BLaER1 (cell line): ENCODE data around the gene PDK4.

Experiments used
- H3K27ac ChIP-seq: shearing (Covaris generic); formaldehyde crosslinking; 2 replicates; pipeline ENCODE4 v1.8.1; 2022
- H3K27me3 ChIP-seq: shearing (Covaris generic); formaldehyde crosslinking; 2 replicates; pipeline ENCODE4 v1.8.1; 2022
- H3K36me3 ChIP-seq: shearing (Covaris generic); formaldehyde crosslinking; 2 replicates; pipeline ENCODE4 v1.8.1; 2022
- H3K4me1 ChIP-seq: shearing (Covaris generic); formaldehyde crosslinking; 2 replicates; pipeline ENCODE4 v1.8.1; 2022
- H3K4me2 ChIP-seq: shearing (Covaris generic); formaldehyde crosslinking; 2 replicates; pipeline ENCODE4 v1.8.1; 2022
- H3K4me3 ChIP-seq: shearing (Covaris generic); formaldehyde crosslinking; 2 replicates; pipeline ENCODE4 v1.8.1; 2022
- H3K9ac ChIP-seq: shearing (Covaris generic); formaldehyde crosslinking; 2 replicates; pipeline ENCODE4 v1.8.1; 2022
- H3K9me3 ChIP-seq: shearing (Covaris generic); formaldehyde crosslinking; 2 replicates; pipeline ENCODE4 v1.8.1; 2022
- H4K20me1 ChIP-seq: shearing (Covaris generic); formaldehyde crosslinking; 2 replicates; pipeline ENCODE4 v1.8.1; 2022
- Cebpa-rat ChIP-seq: shearing (Covaris generic); IDR thresholded peaks from 2 replicates; pipeline ENCODE4 v1.8.1; 2022

PDK4 gene

GRCh38 chr7:95535662-95536061 lies 60.7 kb downstream of the PDK4 start:
- Histone ChIP-seq H4K20me1 (no peaks in the 10 kb centered on the region), H3K4me2 (no peak overlapping the region), H3K4me3 (no peak overlapping the region), H3K27me3 (no peaks in the 10 kb centered on the region), H3K27ac (no peak overlapping the region), H3K9me3 (no peaks in the 10 kb centered on the region), H3K9ac (no peak overlapping the region), H3K36me3 (no peaks in the 10 kb centered on the region), H3K4me1 (no peaks in the 10 kb centered on the region)
- no peak for TF ChIP-seq Cebpa-rat

GRCh38 chr7:95534796-95535195 lies 61.5 kb downstream of the PDK4 start:
- no peak overlapping the region for H3K4me3 ChIP-seq
- H3K27me3 ChIP-seq: no peaks in the 10 kb centered on the region
- H3K9me3 ChIP-seq: no peaks in the 10 kb centered on the region
- no peaks in the 10 kb centered on the region for H4K20me1 ChIP-seq
- no peak overlapping the region for H3K9ac ChIP-seq
- TF ChIP-seq Cebpa-rat: no peak
- H3K4me1 ChIP-seq: no peaks in the 10 kb centered on the region
- H3K4me2 ChIP-seq: no peak overlapping the region
- no peaks in the 10 kb centered on the region for H3K36me3 ChIP-seq
- no peak overlapping the region for H3K27ac ChIP-seq
